ENCODE data around the gene MYADML2. TPM values are rescaled to one million over a fixed set of nuclear protein-coding genes. Genes with fewer than 3 reads are reported as not detected.

MYADML2 gene
- total RNA-seq, 1 experiment from 2014 or later = not detected

GRCh38 chr17:81939218-81939617 is 7.8 kb downstream of the MYADML2 start:
- DNase-seq = no peak
- H2AFZ ChIP-seq = no peak overlapping the region
- no peaks in the 10 kb centered on the region for H3K9me2 ChIP-seq (ENCODE audit: insufficient read depth)
- no peaks in the 10 kb centered on the region for H3K9me3 ChIP-seq (ENCODE audit: insufficient read depth, low read depth)
- H3K27me3 ChIP-seq (ENCODE audit: insufficient read depth, low read depth) = no peaks in the 10 kb centered on the region
- ChIA-PET POLR2A (ENCODE audit: unreplicated experiment) (no interaction called here), CTCF (no interaction called here)
- no peaks in the 10 kb centered on the region for H3K36me3 ChIP-seq (ENCODE audit: low read depth)
- no peak overlapping the region for H3K4me2 ChIP-seq
- no peaks in the 10 kb centered on the region for H3F3A ChIP-seq (ENCODE audit: insufficient read depth, low read depth)
- no peaks in the 10 kb centered on the region for H3K79me2 ChIP-seq (ENCODE audit: low read depth)
- H3K4me3 ChIP-seq = no peak overlapping the region
- intact Hi-C loops (cut with micrococcal nuclease; ENCODE audit: unreplicated experiment) = no loop called here
- no peaks in the 10 kb centered on the region for H3K4me1 ChIP-seq (replicated peaks; ENCODE audit: insufficient read depth)
- H3K27ac ChIP-seq = no peak overlapping the region
- BruUV-seq (replicated peaks) = no TSS peak
- TF ChIP-seq EZH2 (IDR thresholded peaks at IDR 0.05; ENCODE audit: low read depth) (no peak), CTCF (conservative IDR thresholded peaks at IDR 0.05) (no peak)
- no peaks in the 10 kb centered on the region for H4K20me1 ChIP-seq (ENCODE audit: insufficient read depth)

DNA sequence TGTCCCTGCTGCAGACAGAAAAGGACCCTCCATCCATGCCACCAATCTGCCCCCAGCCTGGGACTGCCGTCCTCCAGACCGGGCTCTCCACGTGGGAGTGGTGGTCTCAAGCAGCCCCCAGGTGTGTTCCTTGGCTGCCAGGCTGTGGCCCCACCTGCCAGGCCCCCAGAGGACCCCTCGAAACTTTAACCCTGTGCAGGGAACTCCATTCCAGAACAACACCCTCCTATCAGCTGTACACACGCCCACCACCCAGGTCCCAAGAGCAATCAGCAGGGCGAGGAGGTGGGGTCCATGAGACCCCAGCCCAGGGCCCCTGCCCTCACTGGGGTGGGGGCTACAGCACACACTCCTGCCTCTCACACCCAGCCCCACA is 11.3 kb downstream of the MYADML2 start:
- no peaks in the 10 kb centered on the region for H3K36me3 ChIP-seq (ENCODE audit: low read depth)
- DNase-seq = no peak
- H3K9me2 ChIP-seq (ENCODE audit: insufficient read depth) = no peaks in the 10 kb centered on the region
- no TSS peak for BruUV-seq (replicated peaks)
- no peaks in the 10 kb centered on the region for H3K9me3 ChIP-seq (ENCODE audit: insufficient read depth, low read depth)
- no peak overlapping the region for H3K27ac ChIP-seq
- no peak overlapping the region for H2AFZ ChIP-seq
- TF ChIP-seq EZH2 (IDR thresholded peaks at IDR 0.05; ENCODE audit: low read depth) (no peak), CTCF (conservative IDR thresholded peaks at IDR 0.05) (no peak)
- intact Hi-C loops (cut with micrococcal nuclease; ENCODE audit: unreplicated experiment) = no loop called here
- no peaks in the 10 kb centered on the region for H4K20me1 ChIP-seq (ENCODE audit: insufficient read depth)
- no peaks in the 10 kb centered on the region for H3K79me2 ChIP-seq (ENCODE audit: low read depth)
- no peaks in the 10 kb centered on the region for H3K4me1 ChIP-seq (replicated peaks; ENCODE audit: insufficient read depth)
- no peaks in the 10 kb centered on the region for H3K27me3 ChIP-seq (ENCODE audit: insufficient read depth, low read depth)
- peak overlapping the region; percentile 90 for H3K4me2 ChIP-seq
- CTCF ChIA-PET = no interaction called here
- no peaks in the 10 kb centered on the region; the same call in 1 of the 2 replicates for H3F3A ChIP-seq (ENCODE audit: insufficient read depth, low read depth)
- POLR2A ChIA-PET (ENCODE audit: unreplicated experiment) = no interaction called here
- H3K4me3 ChIP-seq = peak overlapping the region; percentile 74; the same call in 1 of the 2 replicates

GRCh38 chr17:81934850-81935708 is 12.0 kb downstream of the MYADML2 start:
- ChIA-PET CTCF (no interaction called here), POLR2A (ENCODE audit: unreplicated experiment) (interaction anchor here (0.6 kb wide), 1 partner anchor 411 kb away, joined by 3 read pairs; no protein-coding TSS in a partner anchor)
- Histone ChIP-seq H3K36me3 (ENCODE audit: low read depth) (no peaks in the 10 kb centered on the region), H4K20me1 (ENCODE audit: insufficient read depth) (no peaks in the 10 kb centered on the region), H3K4me3 (no peak overlapping the region), H2AFZ (no peak overlapping the region), H3K9me2 (ENCODE audit: insufficient read depth) (no peaks in the 10 kb centered on the region), H3K27ac (no peak overlapping the region), H3K9me3 (ENCODE audit: insufficient read depth, low read depth) (no peaks in the 10 kb centered on the region), H3F3A (ENCODE audit: insufficient read depth, low read depth) (no peaks in the 10 kb centered on the region; the same call in 1 of the 2 replicates), H3K4me1 (replicated peaks; ENCODE audit: insufficient read depth) (no peaks in the 10 kb centered on the region), H3K27me3 (ENCODE audit: insufficient read depth, low read depth) (no peaks in the 10 kb centered on the region), H3K79me2 (ENCODE audit: low read depth) (no peaks in the 10 kb centered on the region), H3K4me2 (no peak overlapping the region; the same call in 1 of the 2 replicates)
- intact Hi-C loops (cut with micrococcal nuclease; ENCODE audit: unreplicated experiment) = no loop called here
- no peak for DNase-seq
- BruUV-seq (replicated peaks) = no TSS peak
- TF ChIP-seq CTCF (conservative IDR thresholded peaks at IDR 0.05) (no peak), EZH2 (IDR thresholded peaks at IDR 0.05; ENCODE audit: low read depth) (no peak)

Measured in PC-9 (cell line).